Lung (tissue), 12 donors: ENCODE measurements around the gene RCOR2. TPM values are rescaled to one million over a fixed set of nuclear protein-coding genes. Genes with fewer than 3 reads are reported as not detected.

ENCODE experiments used
- ATAC-seq: fragments of 200-7000 bp; cut with Tn5 transposase; one replicate; pipeline ENCODE4 v1.9.1; 2020; ENCODE audit warnings: moderate number of reproducible peaks; ENCODE audit not compliant: insufficient read depth, low FRiP score
- DNase-seq, 3 donors: peaks; one replicate each; pipeline ENCODE4 v3.0.0-alpha.2; 2013 to 2017
- H3K27ac ChIP-seq, 2 donors: one replicate each; pipeline ENCODE4 v1.5.1; 2013; ENCODE audit warnings: mild to moderate bottlenecking in 2 of 2, moderate library complexity in 2 of 2, control low read depth in 1 of 2, inconsistent platforms in 1 of 2, low read depth in 1 of 2, low read length in 1 of 2
- H3K27me3 ChIP-seq, 3 donors: one replicate each; pipeline ENCODE4 v1.5.1; 2013; ENCODE audit warnings: low read length in 2 of 3; ENCODE audit not compliant: control insufficient read depth in 3 of 3, insufficient read depth in 3 of 3
- H3K36me3 ChIP-seq, 4 donors: one replicate each; pipeline ENCODE4 v1.5.1; 2013; ENCODE audit warnings: low read length in 4 of 4, mild to moderate bottlenecking in 1 of 4, moderate library complexity in 1 of 4; ENCODE audit not compliant: control insufficient read depth in 4 of 4, insufficient read depth in 4 of 4
- H3K4me1 ChIP-seq, 5 donors: one replicate each; pipeline ENCODE4 v1.5.1; 2013; ENCODE audit warnings: low read length in 5 of 5, mild to moderate bottlenecking in 2 of 5, moderate library complexity in 1 of 5; ENCODE audit not compliant: control insufficient read depth in 5 of 5, insufficient read depth in 5 of 5
- H3K4me3 ChIP-seq: one replicate; pipeline ENCODE4 v1.5.1; 2013; ENCODE audit warnings: mild to moderate bottlenecking, control low read depth, moderate library complexity
- H3K9ac ChIP-seq, 2 donors: one replicate each; pipeline ENCODE4 v1.5.1; 2013; ENCODE audit warnings: low read length in 2 of 2, control low read depth in 1 of 2; ENCODE audit not compliant: insufficient read depth in 1 of 2
- H3K9me3 ChIP-seq, 4 donors: one replicate each; pipeline ENCODE4 v1.5.1; 2013; ENCODE audit warnings: low read length in 3 of 4, mild to moderate bottlenecking in 1 of 4, moderate library complexity in 1 of 4; ENCODE audit not compliant: control insufficient read depth in 4 of 4, insufficient read depth in 3 of 4
- WGBS, 2 donors: extraction: QIAGEN DNeasy Blood & Tissue Kit; methylation state at CpG; one replicate each; pipeline ENCODE4 v1.1.7; 2013; 5-methylcytosine and 5-hydroxymethylcytosine counted together
- polyA plus RNA-seq, 2 donors: library from polyadenylated mRNA; stranded (reverse); fragments of 200-250 nt; gene quantifications; one replicate each; pipeline ENCODE4 v1.2.1, GENCODE V29; 2013
- total RNA-seq, 2 donors: library from RNA; depleted of rRNA in 1 of 2; stranded (reverse); fragments of >200 nt in 1 of 2; gene quantifications; one replicate each; pipeline ENCODE4 v1.2.1, GENCODE V29; 2014 to 2021
- TF ChIP-seq, protein P1 (sequence below): IDR thresholded peaks from 2 replicates; pipeline ENCODE4 v1.5.1; 2012; ENCODE audit warnings: mild to moderate bottlenecking; ENCODE audit errors: control extremely low read depth, extremely low read depth
- donor health status: control.
- donor health status: control.
- donor health status: Bipolar disorder and iron deficiency.
- donor health status: healthy.
- donor health status: DM: yes; HTN: yes; CAD: no.

The RCOR2 gene
- total and polyA plus RNA-seq, 4 donors: 0.16 to 1.6 (median 0.87) TPM

DNA sequence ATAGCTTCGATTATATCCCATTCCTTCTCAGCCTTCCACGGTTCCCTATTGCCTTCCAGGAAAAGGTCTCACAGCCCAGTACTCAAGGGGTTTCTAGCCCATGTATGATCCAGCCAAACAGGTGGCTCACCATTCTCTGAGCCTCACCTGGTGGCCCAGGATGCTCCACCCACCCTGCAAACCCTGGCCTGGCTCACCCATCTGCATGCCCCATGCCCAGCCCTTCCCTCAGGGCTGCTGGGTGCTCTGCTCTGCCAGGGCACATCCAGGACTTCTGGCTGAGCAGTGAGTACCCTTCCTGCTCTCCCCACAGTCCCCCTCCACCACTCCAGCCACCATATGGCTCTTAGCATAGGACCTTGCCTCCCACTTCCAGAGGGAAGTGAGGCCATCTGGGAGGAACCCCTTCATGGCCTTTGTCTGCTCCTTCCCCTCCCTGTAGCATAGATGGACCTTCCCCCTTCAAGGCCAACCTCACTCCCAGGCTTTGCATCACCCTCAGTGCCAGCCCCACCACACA, 5.8 kb upstream of the RCOR2 start:
- WGBS, 2 donors: 85 to 94% methylated on average over 2 of the region's 2 CpGs

DNA sequence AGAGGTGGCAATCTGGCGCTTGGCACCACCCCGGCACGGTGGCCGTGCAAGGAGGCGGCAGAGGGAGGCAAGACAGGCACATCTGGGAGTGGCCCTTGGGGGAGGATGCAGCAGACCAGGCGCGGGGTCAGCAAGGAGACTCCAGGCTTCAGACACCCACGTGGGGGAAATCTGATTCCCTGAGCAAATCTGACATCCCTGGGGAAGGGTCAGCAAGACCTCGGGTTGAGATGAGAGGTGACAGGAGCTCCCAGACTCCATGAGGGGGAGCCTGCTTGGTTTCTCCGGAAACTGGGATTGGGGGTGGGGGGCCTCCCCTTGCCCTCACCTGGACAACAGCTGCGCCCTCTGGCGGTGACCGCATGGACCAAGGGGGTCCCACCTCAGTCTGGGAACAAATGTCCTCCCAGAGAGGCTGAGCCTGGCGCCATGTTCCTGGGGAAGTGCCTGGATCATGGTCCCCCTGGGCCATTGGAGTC, 4.0 kb upstream of the RCOR2 start:
- H3K9me3 ChIP-seq: no peaks in the 10 kb centered on the region
- H3K27me3 ChIP-seq: no peaks in the 10 kb centered on the region
- H3K27ac ChIP-seq: peak overlapping the region in 1 of 2 donors; percentile 90
- H3K9ac ChIP-seq: no peak overlapping the region
- DNase-seq (peak; percentile 27 to 42 (median 42)), ATAC-seq (no peak)
- no peaks in the 10 kb centered on the region for H3K36me3 ChIP-seq
- H3K4me3 ChIP-seq: no peak overlapping the region
- TF ChIP-seq, protein P1, sequence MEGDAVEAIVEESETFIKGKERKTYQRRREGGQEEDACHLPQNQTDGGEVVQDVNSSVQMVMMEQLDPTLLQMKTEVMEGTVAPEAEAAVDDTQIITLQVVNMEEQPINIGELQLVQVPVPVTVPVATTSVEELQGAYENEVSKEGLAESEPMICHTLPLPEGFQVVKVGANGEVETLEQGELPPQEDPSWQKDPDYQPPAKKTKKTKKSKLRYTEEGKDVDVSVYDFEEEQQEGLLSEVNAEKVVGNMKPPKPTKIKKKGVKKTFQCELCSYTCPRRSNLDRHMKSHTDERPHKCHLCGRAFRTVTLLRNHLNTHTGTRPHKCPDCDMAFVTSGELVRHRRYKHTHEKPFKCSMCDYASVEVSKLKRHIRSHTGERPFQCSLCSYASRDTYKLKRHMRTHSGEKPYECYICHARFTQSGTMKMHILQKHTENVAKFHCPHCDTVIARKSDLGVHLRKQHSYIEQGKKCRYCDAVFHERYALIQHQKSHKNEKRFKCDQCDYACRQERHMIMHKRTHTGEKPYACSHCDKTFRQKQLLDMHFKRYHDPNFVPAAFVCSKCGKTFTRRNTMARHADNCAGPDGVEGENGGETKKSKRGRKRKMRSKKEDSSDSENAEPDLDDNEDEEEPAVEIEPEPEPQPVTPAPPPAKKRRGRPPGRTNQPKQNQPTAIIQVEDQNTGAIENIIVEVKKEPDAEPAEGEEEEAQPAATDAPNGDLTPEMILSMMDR: no peak
- peaks cover 0 to 38% (median 20%) of the 10 kb centered on the region in 5 donors for H3K4me1 ChIP-seq
- WGBS, 2 donors: 44% methylated on average over 14 of the region's 14 CpGs

More for the DNA sequence above, 5.8 kb upstream of the RCOR2 start:
- Histone ChIP-seq H3K4me3 (no peak overlapping the region), H3K9me3 (no peaks in the 10 kb centered on the region), H3K27ac (no peak overlapping the region), H3K36me3 (no peaks in the 10 kb centered on the region), H3K9ac (no peak overlapping the region), H3K27me3 (no peaks in the 10 kb centered on the region), H3K4me1 (peaks cover 0 to 33% (median 13%) of the 10 kb centered on the region in 5 donors)
- DNase-seq: no peak
- no peak for ATAC-seq
- TF ChIP-seq, protein P1: no peak

DNA sequence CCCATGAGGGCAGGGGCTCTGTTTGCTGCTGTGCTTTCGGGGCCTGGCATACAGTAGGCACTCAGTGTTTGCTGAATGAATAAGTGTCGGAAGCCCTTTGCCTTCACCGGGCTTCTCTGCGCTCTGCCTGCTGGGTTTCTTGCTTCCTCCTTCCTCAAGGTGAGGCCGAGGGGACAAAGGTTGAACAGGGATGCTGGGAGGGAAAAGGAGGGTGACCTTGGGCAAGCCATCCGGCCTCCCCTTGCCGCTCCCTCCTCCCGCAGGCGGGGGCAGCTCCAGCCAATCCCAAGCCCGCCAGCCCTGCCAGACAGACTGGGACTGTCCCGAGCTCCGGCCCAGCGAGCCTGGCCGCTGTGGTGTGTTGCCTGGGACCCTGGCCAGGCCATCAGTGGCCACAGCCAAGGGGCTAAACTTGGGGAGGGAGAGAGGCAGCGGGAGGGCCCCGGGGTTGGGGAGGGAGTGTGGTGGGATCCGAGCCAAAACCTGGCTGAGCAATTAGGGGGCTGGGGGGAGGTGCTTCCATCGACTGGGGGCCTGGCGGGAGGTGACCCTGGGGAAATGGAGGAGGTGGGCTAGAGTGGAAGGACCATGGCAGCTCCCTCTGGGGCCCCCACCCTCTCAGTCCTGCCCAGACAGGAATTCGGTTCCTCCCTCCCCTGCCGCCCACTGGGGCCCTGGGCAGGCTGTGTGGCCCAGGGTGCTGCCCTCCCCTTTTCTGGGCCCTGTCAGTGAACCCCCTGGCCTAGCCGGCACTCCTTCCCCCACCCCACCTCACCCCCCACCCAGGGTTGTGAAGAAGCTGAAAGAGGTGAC, 3.4 kb upstream of the RCOR2 start:
- Histone ChIP-seq H3K27ac (peak overlapping the region in 1 of 2 donors; percentile 90), H3K9me3 (no peaks in the 10 kb centered on the region), H3K9ac (no peak overlapping the region), H3K36me3 (no peaks in the 10 kb centered on the region), H3K27me3 (no peaks in the 10 kb centered on the region), H3K4me1 (peaks cover 0 to 43% (median 24%) of the 10 kb centered on the region in 5 donors), H3K4me3 (no peak overlapping the region)
- TF ChIP-seq, protein P1: no peak
- peak; percentile 28 for ATAC-seq
- 54 to 67% methylated on average over 22 of the region's 22 CpGs for WGBS, 2 donors
- peak; percentile 85 to 94 (median 87) for DNase-seq
